IPS DF 6.9 (cell line): ENCODE measurements around the gene PATJ.
"Not testable (repeated sequence)": the region's sequence is repeated elsewhere in the genome, so short reads cannot be mapped to it uniquely, and the experiment has no call there.

Experiments
- DNase-seq: peaks from one replicate; pipeline ENCODE4 v3.0.0-alpha.2; 2013; ENCODE audit warnings: low read depth, low spot score
- H3K27ac ChIP-seq: one replicate; pipeline ENCODE4 v1.5.1; 2013; ENCODE audit warnings: low read length, control low read depth
- H3K27me3 ChIP-seq: 2 replicates; pipeline ENCODE4 v1.6.1; 2013; ENCODE audit warnings: mild to moderate bottlenecking, low read length; ENCODE audit not compliant: control insufficient read depth, insufficient read depth
- H3K36me3 ChIP-seq: 2 replicates; pipeline ENCODE4 v1.6.1; 2013; ENCODE audit warnings: low read length; ENCODE audit not compliant: control insufficient read depth, insufficient read depth
- H3K4me1 ChIP-seq: 2 replicates; pipeline ENCODE4 v1.6.1; 2013; ENCODE audit warnings: low read length; ENCODE audit not compliant: control insufficient read depth, insufficient read depth
- H3K4me3 ChIP-seq: 2 replicates; pipeline ENCODE4 v1.5.1; 2013; ENCODE audit warnings: mild to moderate bottlenecking, low read length
- H3K9me3 ChIP-seq: 2 replicates; pipeline ENCODE4 v1.6.1; 2013; ENCODE audit warnings: low read length, inconsistent platforms; ENCODE audit not compliant: control insufficient read depth, insufficient read depth
- WGBS: extraction: QIAGEN DNeasy Blood & Tissue Kit; methylation state at CpG from one replicate; pipeline ENCODE4 v1.1.7; 2013; ENCODE audit warnings: mixed read lengths, missing lambda C conversion rate; ENCODE audit not compliant: insufficient read length, insufficient coverage; 5-methylcytosine and 5-hydroxymethylcytosine counted together

PATJ gene

DNA sequence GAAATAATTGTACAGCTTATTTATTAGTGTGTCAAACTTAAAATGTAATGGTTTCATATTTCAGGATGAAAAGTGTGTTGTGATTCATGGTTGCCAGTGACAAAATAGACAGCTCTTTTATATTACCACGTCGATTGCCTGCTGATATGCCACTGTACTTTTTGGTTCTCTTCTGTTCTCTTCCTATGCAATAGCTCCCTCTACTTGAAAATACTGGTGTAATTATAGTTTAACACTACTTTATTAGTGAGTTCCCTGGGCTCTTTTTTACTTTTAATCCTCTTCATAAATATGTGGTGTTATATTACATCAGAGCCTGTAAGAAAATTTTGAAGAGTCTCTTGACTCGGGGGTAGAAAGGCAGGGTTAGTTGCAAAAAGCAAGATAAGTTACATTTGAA is 111.3 kb downstream of the PATJ start:
- no CpG with 5 or more reads among the region's 3 CpGs for WGBS
- Histone ChIP-seq H3K36me3 (no peaks in the 10 kb centered on the region), H3K27me3 (no peaks in the 10 kb centered on the region), H3K4me3 (no peak overlapping the region), H3K9me3 (no peaks in the 10 kb centered on the region), H3K27ac (no peak overlapping the region), H3K4me1 (no peaks in the 10 kb centered on the region)
- no peak for DNase-seq

- H3K27ac ChIP-seq: no peak overlapping the region
- no peaks in the 10 kb centered on the region for H3K4me1 ChIP-seq
- no peak for DNase-seq
- no peak overlapping the region for H3K4me3 ChIP-seq
- H3K9me3 ChIP-seq: no peaks in the 10 kb centered on the region
- H3K27me3 ChIP-seq: no peaks in the 10 kb centered on the region
- WGBS: no CpG with 5 or more reads among the region's 7 CpGs
- peaks cover 2% of the 10 kb centered on the region; the same call in 1 of the 2 replicates for H3K36me3 ChIP-seq
Observed at GRCh38 chr1:61864489-61864888, 122.2 kb downstream of the PATJ start.

DNA sequence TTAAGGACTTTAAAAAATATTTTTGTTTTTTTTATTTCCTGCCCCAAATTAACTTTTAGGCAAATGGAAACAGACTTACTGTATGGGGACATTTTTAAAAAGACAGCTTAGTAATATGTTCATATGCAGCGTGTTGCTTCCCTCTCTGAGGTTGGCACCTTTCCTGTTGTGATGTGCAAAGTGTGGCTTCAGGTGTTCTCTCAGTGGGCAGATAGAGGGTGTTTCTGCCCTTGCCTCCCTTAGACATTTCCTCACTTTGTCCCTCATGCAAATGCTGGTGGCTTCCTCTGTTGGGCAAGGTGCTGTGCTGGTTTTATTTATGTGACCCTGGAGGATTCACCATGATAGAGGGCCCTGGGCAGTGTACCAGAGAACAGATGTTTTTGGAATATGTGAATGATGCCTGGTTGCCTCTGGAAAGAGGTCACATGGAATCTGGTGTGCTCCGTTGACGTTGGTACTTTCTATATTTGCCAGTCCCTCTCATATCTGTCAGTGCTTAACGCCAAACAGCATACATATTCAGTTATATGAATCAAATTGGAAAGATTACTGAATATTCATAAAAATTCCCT is 123.5 kb downstream of the PATJ start:
- Histone ChIP-seq H3K36me3 (peaks cover 2% of the 10 kb centered on the region; the same call in 1 of the 2 replicates), H3K4me1 (no peaks in the 10 kb centered on the region), H3K27me3 (no peaks in the 10 kb centered on the region), H3K9me3 (no peaks in the 10 kb centered on the region), H3K4me3 (no peak overlapping the region), H3K27ac (no peak overlapping the region)
- WGBS: no CpG with 5 or more reads among the region's 4 CpGs
- no peak for DNase-seq

DNA sequence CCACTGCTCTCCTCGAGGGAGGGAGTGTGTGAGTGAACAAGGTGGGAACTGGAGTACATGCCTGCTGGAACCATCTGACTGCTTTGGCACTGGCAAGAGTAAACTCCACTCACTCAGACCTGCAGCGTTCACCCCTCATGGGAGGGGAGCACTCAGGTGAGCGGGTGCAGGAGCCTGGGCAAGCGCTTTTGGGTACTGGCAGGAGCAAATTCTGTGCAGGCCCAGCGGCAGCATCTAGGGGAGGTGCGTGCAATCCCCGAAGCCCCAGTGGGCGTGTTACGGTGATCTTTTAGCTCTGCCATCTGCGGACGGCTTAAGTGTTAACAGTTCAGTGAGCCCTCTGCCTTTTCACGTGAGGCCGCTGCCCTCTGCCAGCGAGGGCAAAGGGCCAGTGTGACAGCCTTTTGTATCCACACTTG is 127.4 kb downstream of the PATJ start:
- Histone ChIP-seq H3K27ac (no peak overlapping the region), H3K4me1 (no peaks in the 10 kb centered on the region), H3K27me3 (no peaks in the 10 kb centered on the region), H3K4me3 (no peak overlapping the region), H3K9me3 (no peaks in the 10 kb centered on the region; the same call in 1 of the 2 replicates), H3K36me3 (peaks cover 2% of the 10 kb centered on the region; the same call in 1 of the 2 replicates)
- WGBS: no CpG with 5 or more reads among the region's 14 CpGs
- no peak for DNase-seq

DNA sequence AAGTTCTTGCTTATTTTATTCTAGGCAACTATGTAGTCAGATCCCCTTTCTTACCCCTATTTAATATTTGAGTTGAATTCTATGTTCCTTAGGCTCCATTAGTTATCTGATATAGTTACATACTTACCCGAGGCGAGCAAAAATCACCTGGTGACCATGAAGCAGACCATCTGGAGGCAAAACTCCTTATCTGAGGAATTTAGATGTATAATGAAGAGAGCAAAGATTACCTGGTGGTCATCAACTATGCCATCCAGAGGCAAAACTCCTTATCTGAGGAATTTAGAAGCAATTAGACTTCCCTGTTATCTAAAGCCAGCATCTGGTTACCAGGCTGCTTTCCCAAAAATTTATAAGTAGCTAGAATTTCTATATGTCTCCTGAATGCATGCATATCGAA is 129.9 kb downstream of the PATJ start:
- no peaks in the 10 kb centered on the region for H3K27me3 ChIP-seq

GRCh38 chr1:61873581-61873980 is 131.3 kb downstream of the PATJ start:
- Histone ChIP-seq H3K27me3 (no peaks in the 10 kb centered on the region), H3K4me1 (no peaks in the 10 kb centered on the region), H3K27ac (no peak overlapping the region), H3K36me3 (peaks cover 4% of the 10 kb centered on the region; the same call in 1 of the 2 replicates), H3K4me3 (no peak overlapping the region), H3K9me3 (no peaks in the 10 kb centered on the region; the same call in 1 of the 2 replicates)
- DNase-seq: no peak
- WGBS: no CpG with 5 or more reads among the region's 2 CpGs

More for the DNA sequence above, 129.9 kb downstream of the PATJ start:
- no CpG with 5 or more reads among the region's 3 CpGs for WGBS
- H3K27ac ChIP-seq: no peak overlapping the region
- no peak for DNase-seq
- no peak overlapping the region for H3K4me3 ChIP-seq
- H3K36me3 ChIP-seq: no peaks in the 10 kb centered on the region; the same call in 1 of the 2 replicates
- no peaks in the 10 kb centered on the region for H3K4me1 ChIP-seq
- H3K9me3 ChIP-seq: no peaks in the 10 kb centered on the region; the same call in 1 of the 2 replicates

- WGBS: no CpG with 5 or more reads among the region's 1 CpG
Observed at GRCh38 chr1:61873994-61874393, 131.7 kb downstream of the PATJ start.

GRCh38 chr1:61875198-61875597 is 132.9 kb downstream of the PATJ start:
- no peak for DNase-seq
- H3K27ac ChIP-seq: no peak overlapping the region
- no peaks in the 10 kb centered on the region for H3K27me3 ChIP-seq
- no peaks in the 10 kb centered on the region for H3K4me1 ChIP-seq
- H3K36me3 ChIP-seq: peaks cover 4% of the 10 kb centered on the region; the same call in 1 of the 2 replicates
- H3K9me3 ChIP-seq: no peaks in the 10 kb centered on the region; the same call in 1 of the 2 replicates
- no peak overlapping the region for H3K4me3 ChIP-seq
- no CpG with 5 or more reads among the region's 2 CpGs for WGBS

More at GRCh38 chr1:61873994-61874393, 131.7 kb downstream of the PATJ start:
- Histone ChIP-seq H3K36me3 (peaks cover 4% of the 10 kb centered on the region; the same call in 1 of the 2 replicates), H3K4me1 (no peaks in the 10 kb centered on the region), H3K27me3 (no peaks in the 10 kb centered on the region), H3K27ac (no peak overlapping the region), H3K4me3 (no peak overlapping the region), H3K9me3 (no peaks in the 10 kb centered on the region; the same call in 1 of the 2 replicates)
- no peak for DNase-seq

- not testable (repeated sequence) for H3K4me1 ChIP-seq, H3K27me3 ChIP-seq, DNase-seq, H3K36me3 ChIP-seq, H3K4me3 ChIP-seq, H3K9me3 ChIP-seq, H3K27ac ChIP-seq
- no CpG with 5 or more reads among the region's 5 CpGs for WGBS
Observed at GRCh38 chr1:61879887-61880474, 137.7 kb downstream of the PATJ start.

- H3K36me3 ChIP-seq: no peaks in the 10 kb centered on the region
- H3K27me3 ChIP-seq: no peaks in the 10 kb centered on the region
- WGBS: no CpG with 5 or more reads among the region's 3 CpGs
- H3K4me1 ChIP-seq: no peaks in the 10 kb centered on the region
- no peak for DNase-seq
- no peaks in the 10 kb centered on the region for H3K9me3 ChIP-seq
- no peak overlapping the region for H3K4me3 ChIP-seq
- no peak overlapping the region for H3K27ac ChIP-seq
Observed at GRCh38 chr1:61887076-61887867, 145.0 kb downstream of the PATJ start.
